Measurements from ENCODE around the gene TTC7B.
A peak's percentile ranks its signal among the peaks of the same experiment; 100 is the strongest.
"Not testable (repeated sequence)": the region's sequence is repeated elsewhere in the genome, so short reads cannot be mapped to it uniquely, and the experiment has no call there.

The TTC7B gene

GRCh38 chr14:90525353-90526028 lies 290.7 kb downstream of the TTC7B start:
- intact Hi-C loops (cut with DNase I); DNase-seq: not testable (repeated sequence)

DNA sequence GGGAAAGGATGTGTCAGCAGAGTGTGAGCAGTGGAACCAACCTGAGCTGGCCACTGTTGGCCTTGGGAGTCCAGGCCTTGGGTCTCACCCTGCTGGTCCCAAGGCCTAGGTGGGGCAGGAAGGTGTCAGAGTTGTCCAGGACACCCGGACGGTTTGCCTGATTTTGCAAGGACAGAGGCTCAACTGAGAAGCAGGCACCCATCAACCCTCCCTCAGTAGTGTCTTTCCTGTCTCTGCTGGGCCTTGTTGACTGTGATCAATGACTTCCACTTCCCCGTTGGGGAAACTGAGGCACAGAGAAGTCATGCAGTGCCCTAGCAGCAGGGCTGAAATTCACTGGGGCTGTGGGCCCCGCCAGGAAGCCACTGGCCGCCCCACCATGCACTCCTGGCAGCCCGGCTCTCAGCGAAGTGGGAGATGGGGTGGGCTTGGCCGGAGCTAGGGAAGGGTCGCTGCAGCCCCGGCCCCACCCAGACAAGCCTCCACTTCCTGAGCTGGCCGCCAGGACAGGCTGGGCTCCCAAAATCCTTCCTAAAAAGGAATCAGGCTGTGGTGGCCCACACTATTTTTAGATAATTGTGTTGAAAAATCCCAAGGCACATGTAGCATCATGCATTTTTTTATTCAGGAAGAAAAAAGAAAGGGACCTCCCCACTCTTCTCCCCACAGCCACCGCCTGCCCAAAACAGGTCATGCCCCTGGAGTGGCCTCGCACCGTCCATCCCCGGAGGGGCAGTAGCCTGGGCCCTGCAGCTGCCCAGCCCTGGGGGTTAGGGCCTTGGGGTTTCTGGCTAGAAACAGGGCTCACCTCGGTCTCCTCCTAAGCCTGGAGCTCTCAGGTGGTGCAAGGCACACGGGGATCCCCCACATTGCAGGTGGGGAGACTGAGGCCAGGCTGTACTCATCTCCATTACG lies 292.0 kb downstream of the TTC7B start:
- DNase-seq, result no peak
- intact Hi-C loops (cut with DNase I), result no loop called here

GRCh38 chr14:90523544-90523943 lies 292.7 kb downstream of the TTC7B start:
- intact Hi-C loops (cut with DNase I), result no loop called here
- no peak for DNase-seq

- intact Hi-C loops (cut with DNase I), result no loop called here
- DNase-seq, result peak in 38 of 42 donors; percentile 16 to 79 (median 58)
These were observed 293.5 kb downstream of the TTC7B start for GRCh38 chr14:90522571-90523191.

GRCh38 chr14:90521930-90522483 lies 294.2 kb downstream of the TTC7B start:
- intact Hi-C loops (cut with DNase I), result no loop called here
- DNase-seq, result no peak

- intact Hi-C loops (cut with DNase I), result no loop called here
- DNase-seq, result peak in 8 of 42 donors; percentile 9 to 51 (median 44)
These were observed 294.9 kb downstream of the TTC7B start for GRCh38 chr14:90521084-90521929.

- intact Hi-C loops (cut with DNase I), result no loop called here
These were observed 295.9 kb downstream of the TTC7B start for GRCh38 chr14:90520326-90520725.

GRCh38 chr14:90519262-90519920 lies 296.8 kb downstream of the TTC7B start:
- intact Hi-C loops (cut with DNase I), result loop anchor here (10.0 kb wide), 1 partner anchor 115 kb away; no protein-coding TSS in a partner anchor
- DNase-seq, result no peak

More at GRCh38 chr14:90520326-90520725, 295.9 kb downstream of the TTC7B start:
- DNase-seq, result no peak

DNA sequence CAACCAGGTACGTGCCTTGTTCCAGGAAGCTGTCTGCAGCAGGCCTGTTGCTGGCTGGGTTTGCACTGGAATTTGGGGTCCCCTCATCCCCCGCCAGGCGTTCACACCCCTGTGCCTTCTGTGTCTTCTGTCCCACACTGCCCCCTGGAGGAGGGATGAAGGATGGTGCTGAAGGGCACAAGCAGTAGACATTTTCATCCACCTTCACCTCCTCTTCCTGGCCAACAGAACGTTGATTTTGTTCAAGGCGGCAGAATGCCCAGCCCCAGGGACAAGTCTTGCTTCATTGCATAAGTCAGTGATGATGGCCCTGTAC lies 297.3 kb downstream of the TTC7B start:
- peak in 19 of 42 donors; percentile 30 to 72 (median 57) for DNase-seq
- intact Hi-C loops (cut with DNase I), result loop anchor here (10.0 kb wide), 1 partner anchor 114 kb away; no protein-coding TSS in a partner anchor

DNA sequence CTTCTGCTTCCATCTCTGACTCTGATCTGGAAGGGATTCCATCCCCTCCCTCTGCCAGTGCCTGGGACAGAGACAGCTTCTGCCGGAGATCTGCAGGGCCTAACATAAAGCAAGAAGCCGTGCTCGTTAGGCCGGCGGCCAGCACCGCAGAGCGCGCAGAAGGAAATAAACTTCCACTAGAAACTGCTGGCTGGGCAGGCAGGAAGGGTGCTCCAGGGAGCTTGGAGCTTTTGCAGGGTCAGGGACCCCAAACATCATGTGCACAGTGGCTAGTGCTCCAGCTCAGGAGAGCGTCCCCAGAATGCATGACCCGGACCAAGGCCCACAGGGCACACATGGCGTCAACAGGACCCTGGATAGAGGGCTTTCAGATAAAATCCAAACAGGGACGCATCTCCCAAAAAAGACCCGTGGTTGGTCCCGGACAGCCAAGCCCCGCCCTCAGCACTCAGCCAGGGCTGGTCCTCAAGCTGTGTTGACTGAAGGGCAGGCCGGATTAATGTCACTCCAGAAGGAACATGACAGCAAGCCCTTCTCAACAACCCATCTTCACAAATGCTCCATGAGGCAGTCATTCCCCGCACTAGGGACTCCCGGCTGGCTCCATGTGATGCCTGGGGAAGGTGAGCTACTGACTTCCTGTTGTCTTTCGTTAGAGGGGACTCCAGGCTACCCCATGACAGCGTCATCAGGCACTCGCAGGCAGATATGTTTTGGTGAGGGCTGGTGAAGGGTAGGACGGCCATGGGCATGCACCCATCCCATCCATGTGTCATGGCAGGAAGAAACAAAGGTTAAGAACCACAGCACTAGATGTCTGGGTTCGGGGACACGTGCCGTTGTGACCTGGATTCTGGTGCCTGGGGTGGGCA lies 297.9 kb downstream of the TTC7B start:
- intact Hi-C loops (cut with DNase I), result loop anchor here (10.0 kb wide), 1 partner anchor 114 kb away; no protein-coding TSS in a partner anchor
- DNase-seq, result no peak

GRCh38 chr14:90517076-90517841 lies 299.0 kb downstream of the TTC7B start:
- DNase-seq, result peak in 10 of 42 donors; percentile 6 to 53 (median 35)
- intact Hi-C loops (cut with DNase I), result loop anchor here (10.0 kb wide), 1 partner anchor 112 kb away; no protein-coding TSS in a partner anchor

- intact Hi-C loops (cut with DNase I), result loop anchor here (10.0 kb wide), 1 partner anchor 110 kb away; no protein-coding TSS in a partner anchor
These were observed 301.7 kb downstream of the TTC7B start for GRCh38 chr14:90514566-90514965.

DNA sequence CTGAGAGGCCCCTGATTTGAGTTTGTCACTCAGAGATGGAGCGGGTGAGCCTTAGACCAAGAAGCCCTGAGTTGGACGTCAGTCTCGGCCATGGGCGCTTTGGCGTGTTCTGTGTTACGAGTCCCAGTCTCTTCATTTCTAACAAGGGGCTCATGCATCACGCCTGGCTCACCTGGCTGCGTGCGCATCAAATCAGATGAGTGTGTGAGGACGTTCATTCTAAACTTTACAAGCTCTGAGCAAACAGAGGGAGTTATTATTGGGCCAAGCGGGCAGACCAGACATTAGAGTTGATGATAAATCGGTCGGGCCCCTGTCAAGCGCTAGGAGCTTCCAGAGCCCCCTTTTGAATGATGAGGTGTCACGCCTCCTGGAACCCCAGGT lies 302.2 kb downstream of the TTC7B start:
- peak in 1 of 42 donors; percentile 8 for DNase-seq
- intact Hi-C loops (cut with DNase I), result loop anchor here (10.0 kb wide), 1 partner anchor 109 kb away; no protein-coding TSS in a partner anchor

More at GRCh38 chr14:90514566-90514965, 301.7 kb downstream of the TTC7B start:
- DNase-seq, result no peak

DNA sequence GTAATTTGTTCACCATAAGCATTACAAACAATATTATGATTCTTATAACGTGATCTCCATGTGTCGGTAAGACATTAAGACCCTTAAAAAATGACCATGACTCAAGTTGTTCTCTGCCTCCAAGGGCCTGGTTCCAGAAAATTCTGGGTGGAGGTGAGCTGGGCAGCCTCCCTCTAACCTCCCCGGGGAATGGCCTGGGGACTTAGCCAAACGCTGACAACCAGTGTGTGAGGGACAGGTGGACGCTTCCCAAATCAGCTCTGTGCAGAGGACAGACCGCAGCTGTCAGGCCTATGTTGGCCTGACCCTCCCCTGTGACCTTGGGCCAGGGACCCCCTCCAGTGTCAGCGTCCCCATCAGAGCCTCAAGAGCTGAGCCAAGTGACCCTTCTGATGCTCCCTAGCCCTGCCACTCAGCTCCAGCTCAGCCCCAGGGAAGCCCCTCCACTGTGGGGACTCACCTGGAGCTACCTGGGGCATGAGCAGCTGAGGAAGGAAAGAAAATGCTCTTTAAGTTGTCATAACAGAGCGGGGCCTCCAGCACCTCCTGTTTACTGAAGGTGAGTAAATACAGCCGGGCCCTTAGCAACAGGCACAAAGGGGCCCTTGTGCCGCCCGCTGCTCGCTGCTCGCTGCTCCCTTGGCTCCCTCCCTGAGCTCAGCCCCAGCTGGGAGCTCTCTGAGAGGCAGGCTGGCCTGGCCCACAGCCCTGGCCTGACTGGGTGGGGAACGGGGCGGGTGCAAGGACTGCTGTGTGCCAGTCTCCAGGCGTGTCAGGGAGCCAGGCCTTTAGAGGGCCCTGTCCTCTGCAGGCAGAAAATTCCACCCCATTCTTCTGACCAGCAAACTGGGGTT lies 302.8 kb downstream of the TTC7B start:
- intact Hi-C loops (cut with DNase I), result loop anchor here (10.0 kb wide), 1 partner anchor 109 kb away; no protein-coding TSS in a partner anchor

More for the DNA sequence above, 302.8 kb downstream of the TTC7B start:
- peak; percentile 88 to 99 (median 97) for DNase-seq

All from head of caudate nucleus (tissue), 42 donors.